GM12878 (cell line): ENCODE data around the gene IER5. TPM values are rescaled to one million over a fixed set of nuclear protein-coding genes. Genes with fewer than 3 reads are reported as not detected.

ENCODE experiments used
- ATAC-seq: fragments of 200-7000 bp; cut with Tn5 transposase; 3 replicates; pipeline ENCODE4 v1.9.1; 2020; ENCODE audit warnings: mild to moderate bottlenecking, moderate library complexity
- BruUV-seq: library from RNA; stranded (reverse); fragments of 400-500 nt; replicated peaks from 2 replicates; lab custom pipeline; 2021; lab: Mats Ljungman, UMichigan
- CTCF ChIA-PET: fragments of 300-600 bp; sonication (Branson Sonifier 250); formaldehyde crosslinking; extraction: SDS; loops from one replicate; lab custom pipeline; 2021; ENCODE audit warnings: inconsistent platforms; lab: Yijun Ruan, JAX
- POLR2A ChIA-PET: fragments of 350-600 bp; formaldehyde crosslinking; extraction: SDS; loops from one replicate; lab custom pipeline; 2021; ENCODE audit warnings: inconsistent platforms; lab: Charles Lee
- RAD21 ChIA-PET: fragments of 300-600 bp; sonication (Branson Sonifier 250); formaldehyde crosslinking; loops from one replicate; lab custom pipeline; 2023; ENCODE audit warnings: antibody characterized with exemption; ENCODE audit not compliant: unreplicated experiment; lab: Charles Lee
- SMC1A ChIA-PET: fragments of 300-600 bp; sonication (Branson Sonifier 250); formaldehyde crosslinking; loops from one replicate; lab custom pipeline; 2023; ENCODE audit not compliant: unreplicated experiment, uncharacterized antibody; lab: Charles Lee
- DNase-seq: peaks from one replicate; pipeline ENCODE4 v3.0.0-alpha.2; 2011; ENCODE audit warnings: low read depth, low spot score
- FAIRE-seq: peaks from 3 replicates; lab custom pipeline; 2011; peaks lifted over from hg19 to GRCh38; lab: Jason Lieb, UNC
- H2AFZ ChIP-seq: 2 replicates; pipeline ENCODE4 v1.6.0; 2011; ENCODE audit warnings: low read depth, low read length, control low read depth; ENCODE audit not compliant: control insufficient read depth
- H3K27ac ChIP-seq: 2 replicates; pipeline ENCODE4 v1.5.1; 2011; ENCODE audit warnings: control low read depth; ENCODE audit not compliant: control insufficient read depth, insufficient read depth
- H3K27me3 ChIP-seq, 2 experiments: replicated peaks in 1 of 2; 2 replicates each; pipeline versions ENCODE4 v1.6.0 to v1.6.1; 2011; ENCODE audit warnings: low read length in 1 of 2; ENCODE audit not compliant: control insufficient read depth in 2 of 2, insufficient read depth in 2 of 2
- H3K36me3 ChIP-seq, 2 experiments: 2 replicates each; pipeline ENCODE4 v1.5.1; 2011; ENCODE audit warnings: low read length in 1 of 2; ENCODE audit not compliant: control insufficient read depth in 2 of 2, insufficient read depth in 2 of 2
- H3K4me1 ChIP-seq: 2 replicates; pipeline ENCODE4 v1.6.1; 2011; ENCODE audit warnings: mild to moderate bottlenecking, low read length, moderate library complexity, mixed read lengths; ENCODE audit not compliant: control insufficient read depth, insufficient read depth
- H3K4me2 ChIP-seq: 2 replicates; pipeline ENCODE4 v1.6.0; 2011; ENCODE audit warnings: control low read depth; ENCODE audit not compliant: control insufficient read depth, insufficient read depth
- H3K4me3 ChIP-seq: fragments of 200-600 bp; sonication (generic); 2 replicates; pipeline ENCODE4 v1.5.1; 2016
- H3K79me2 ChIP-seq: 2 replicates; pipeline ENCODE4 v1.6.0; 2011; ENCODE audit warnings: low read length; ENCODE audit not compliant: control insufficient read depth, insufficient read depth
- H3K9ac ChIP-seq: 2 replicates; pipeline ENCODE4 v1.8.0; 2011; ENCODE audit warnings: low read length, control low read depth, mixed read lengths; ENCODE audit not compliant: control insufficient read depth, insufficient read depth
- H3K9me3 ChIP-seq: replicated peaks from 3 replicates; pipeline ENCODE4 v1.5.1; 2011; ENCODE audit warnings: mild to moderate bottlenecking, low read length; ENCODE audit not compliant: control insufficient read depth, insufficient read depth
- H4K20me1 ChIP-seq: 2 replicates; pipeline ENCODE4 v1.6.0; 2011; ENCODE audit not compliant: control insufficient read depth, insufficient read depth
- BCL11A ChIP-seq: IDR thresholded peaks from 2 replicates; pipeline ENCODE4 v1.6.1; 2011; ENCODE audit warnings: low read depth, low read length
- BMI1 ChIP-seq: fragments of 450-650 bp; IDR thresholded peaks from 2 replicates; pipeline ENCODE4 v1.6.1; 2016; ENCODE audit warnings: mild to moderate bottlenecking, moderate library complexity, borderline replicate concordance
- EP300 ChIP-seq, 2 experiments: fragments of 150-350 bp in 1 of 2; IDR thresholded peaks; 2 replicates each; pipeline ENCODE4 v1.6.1; 2011 to 2012; ENCODE audit warnings: low read depth in 2 of 2, low read length in 2 of 2, borderline replicate concordance in 1 of 2, improper control_type of control experiment in 1 of 2, inconsistent platforms in 1 of 2; ENCODE audit not compliant: control insufficient read depth in 1 of 2
- FOXM1 ChIP-seq: IDR thresholded peaks from 2 replicates; pipeline ENCODE4 v1.6.1; 2012; ENCODE audit warnings: low read depth, mild to moderate bottlenecking, inconsistent platforms, low read length, moderate library complexity
- LARP7 ChIP-seq: fragments of 450-650 bp; IDR thresholded peaks from 2 replicates; pipeline ENCODE4 v1.6.1; 2017; ENCODE audit warnings: mild to moderate bottlenecking
- NBN ChIP-seq: fragments of 450-650 bp; IDR thresholded peaks from 2 replicates; pipeline ENCODE4 v1.6.1; 2016
- RUNX3 ChIP-seq: IDR thresholded peaks from 2 replicates; pipeline ENCODE4 v1.6.1; 2012; ENCODE audit warnings: low read length, inconsistent platforms
- TARDBP ChIP-seq: IDR thresholded peaks from 2 replicates; pipeline ENCODE4 v1.6.1; 2016; ENCODE audit warnings: borderline replicate concordance
- ZNF384 ChIP-seq: IDR thresholded peaks from 2 replicates; pipeline ENCODE4 v1.6.1; 2012; ENCODE audit warnings: low read depth, mild to moderate bottlenecking, low read length, improper control_type of control experiment, borderline replicate concordance
- ZZZ3 ChIP-seq: IDR thresholded peaks from 2 replicates; pipeline ENCODE4 v1.6.1; 2011; ENCODE audit warnings: low read depth; ENCODE audit not compliant: control insufficient read depth, insufficient read length
- WGBS: methylation state at CpG from one replicate; pipeline ENCODE4 v1.1.6; 2016; ENCODE audit warnings: low lambda C conversion rate; ENCODE audit not compliant: insufficient replicate concordance, insufficient coverage; ENCODE audit errors: missing lambda C conversion rate; 5-methylcytosine and 5-hydroxymethylcytosine counted together
- in situ Hi-C: fragments of 300-500 bp; cut with MboI; formaldehyde crosslinking; loops from 9 replicates; pipeline ENCODE4 v1.14.3; 2018; ENCODE audit warnings: mixed read lengths
- intact Hi-C: fragments of 100-400 bp; cut with micrococcal nuclease; formaldehyde crosslinking; loops from one replicate; pipeline ENCODE4 v1.14.2; 2022; ENCODE audit not compliant: unreplicated experiment
- polyA plus RNA-seq, 11 experiments: library from polyadenylated mRNA; depleted of rRNA in 4 of 11; unstranded in 6 of 11; stranded (reverse) in 5 of 11; fragments of >200 nt; fragmentation: Nextera tagmentation in 4 of 11; fragmentation: Illumina TruSeq in 1 of 11; extraction: Ambion mirVana in 4 of 11; extraction: Trizol in 1 of 11; gene quantifications; 1 replicate in 1 of 11; 2 replicates in 10 of 11; pipeline versions ENCODE4 v1.2.1 to v1.2.3, GENCODE V29; 2011 to 2016; ENCODE audit warnings: inconsistent platforms in 2 of 11, missing spikeins in 2 of 11, low read depth in 1 of 11
- total RNA-seq, 4 experiments: library from RNA; depleted of rRNA in 3 of 4; stranded (reverse); fragments of >200 nt in 3 of 4; fragmentation: Illumina TruSeq in 1 of 4; extraction: Trizol in 1 of 4; gene quantifications; 2 replicates each; pipeline versions ENCODE4 v1.2.1 to v1.2.3, GENCODE V29; 2013 to 2021
- TF ChIP-seq, protein P1 (sequence below): fragments of 450-650 bp; formaldehyde crosslinking; IDR thresholded peaks from 2 replicates; pipeline ENCODE4 v1.4.0; 2020; ENCODE audit warnings: mild to moderate bottlenecking, moderate library complexity

Gene IER5
- total and polyA plus RNA-seq, 10 of the 15 experiments (the other 5 are each of a cell fraction or from before 2014, with no cell fraction given) = 4.3 to 75.2 (median 30.5) TPM

DNA sequence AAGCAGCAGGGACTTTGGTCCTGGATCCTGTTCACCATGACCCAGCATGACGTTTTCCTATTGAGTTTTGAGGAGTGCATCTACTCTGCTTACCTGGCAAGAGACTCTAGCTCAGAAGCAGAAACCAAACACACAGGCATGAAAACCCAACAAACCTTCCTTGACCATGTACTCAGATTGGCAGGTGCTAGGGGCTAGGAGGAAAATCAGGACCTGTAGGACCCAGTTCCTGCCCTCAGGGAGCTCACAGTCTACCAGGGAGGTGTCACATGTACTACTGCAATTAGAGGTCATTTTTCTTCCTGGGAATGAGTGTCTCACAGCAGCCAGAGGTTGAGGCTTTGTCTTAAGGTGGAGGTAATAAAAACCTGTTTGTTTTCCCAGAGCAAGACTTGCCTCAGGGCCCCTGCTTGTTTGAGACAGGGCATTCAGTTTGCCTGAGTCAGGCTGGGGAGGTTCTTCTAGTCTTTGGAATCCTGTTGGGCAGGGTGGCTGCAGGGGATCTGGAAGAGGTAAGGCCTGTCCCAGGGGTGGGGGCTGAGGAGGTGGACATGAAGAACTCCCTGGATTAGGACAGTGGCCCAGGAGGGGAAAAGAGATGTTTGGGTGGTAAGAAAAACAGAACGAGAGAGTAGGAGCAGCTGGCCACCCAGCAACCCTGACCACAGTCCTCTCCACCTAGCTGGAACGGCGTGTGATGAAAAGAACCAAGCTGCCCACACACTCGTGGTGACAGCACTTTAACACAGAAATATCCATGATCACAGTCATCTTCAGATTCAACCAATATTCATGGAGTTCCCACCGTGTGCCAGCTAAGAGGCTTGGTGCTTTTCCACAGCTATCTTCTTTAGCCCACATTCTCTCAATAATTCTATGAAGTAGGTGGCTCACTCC, 30.8 kb downstream of the IER5 start:
- WGBS = 51% methylated on average over 6 of the region's 6 CpGs
- no peaks in the 10 kb centered on the region for H3K9me3 ChIP-seq
- TF ChIP-seq RUNX3 = peak; percentile 43; the same call in 1 of the 2 replicates
- no peak for TF ChIP-seq ZNF384
- in situ Hi-C loops = no loop called here
- no peak for ATAC-seq
- peaks cover 5% of the 10 kb centered on the region; the same call in 1 of the 2 replicates for H3K4me1 ChIP-seq
- BruUV-seq = no TSS peak
- H3K4me3 ChIP-seq = no peak overlapping the region
- no peak overlapping the region for H3K4me2 ChIP-seq
- no peaks in the 10 kb centered on the region for H3K36me3 ChIP-seq
- no peak overlapping the region for H2AFZ ChIP-seq
- H3K27ac ChIP-seq = no peak overlapping the region
- ChIA-PET POLR2A (interaction anchor here (0.8 to 1.5 kb wide), 3 partner anchors 14 to 76 kb away, joined by 3 to 8 read pairs (median 4); no protein-coding TSS in a partner anchor), CTCF (interaction anchor here (1.2 to 38.4 kb wide), 2 partner anchors 12 to 21 kb away, joined by 5 to 1067 read pairs; no protein-coding TSS in a partner anchor), SMC1A (interaction anchor here (1.2 to 39.2 kb wide), 4 partner anchors 9 to 21 kb away, joined by 3 to 1399 read pairs (median 4); no protein-coding TSS in a partner anchor), RAD21 (interaction anchor here (0.9 to 3.9 kb wide), 3 partner anchors 9 to 19 kb away, joined by 3 to 13 read pairs (median 3); no protein-coding TSS in a partner anchor)
- no peaks in the 10 kb centered on the region for H4K20me1 ChIP-seq
- DNase-seq = no peak
- intact Hi-C loops = no loop called here
- H3K27me3 ChIP-seq = no peaks in the 10 kb centered on the region
- H3K9ac ChIP-seq = no peak overlapping the region
- no peak for FAIRE-seq
- H3K79me2 ChIP-seq = no peaks in the 10 kb centered on the region

DNA sequence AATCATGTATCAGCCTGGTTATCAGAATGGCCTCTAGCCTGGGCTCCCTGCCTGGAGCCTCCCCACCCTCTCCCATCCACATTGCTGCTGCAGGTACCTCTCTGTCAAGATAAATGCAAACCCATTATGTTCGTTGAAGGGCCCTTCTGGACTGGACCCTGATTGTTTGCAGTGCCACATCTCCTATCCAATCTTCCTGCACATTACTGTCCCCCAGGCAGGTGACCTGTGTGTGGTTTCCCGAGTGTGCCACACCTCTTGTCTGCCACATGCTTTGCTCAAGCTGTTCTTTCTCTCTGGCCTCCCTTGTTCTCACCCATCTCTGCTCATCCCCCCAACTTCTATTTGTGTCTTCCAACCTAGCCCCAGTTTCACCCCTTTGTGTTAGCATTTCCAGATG, 32.4 kb downstream of the IER5 start:
- in situ Hi-C loops = no loop called here
- no TSS peak for BruUV-seq
- POLR2A ChIA-PET = no interaction called here
- SMC1A ChIA-PET = interaction anchor here (39.2 kb wide), 1 partner anchor 20 kb away, joined by 1399 read pairs; no protein-coding TSS in a partner anchor
- H3K4me3 ChIP-seq = no peak overlapping the region
- RAD21 ChIA-PET = no interaction called here
- no peak for TF ChIP-seq BCL11A
- TF ChIP-seq, protein P1, sequence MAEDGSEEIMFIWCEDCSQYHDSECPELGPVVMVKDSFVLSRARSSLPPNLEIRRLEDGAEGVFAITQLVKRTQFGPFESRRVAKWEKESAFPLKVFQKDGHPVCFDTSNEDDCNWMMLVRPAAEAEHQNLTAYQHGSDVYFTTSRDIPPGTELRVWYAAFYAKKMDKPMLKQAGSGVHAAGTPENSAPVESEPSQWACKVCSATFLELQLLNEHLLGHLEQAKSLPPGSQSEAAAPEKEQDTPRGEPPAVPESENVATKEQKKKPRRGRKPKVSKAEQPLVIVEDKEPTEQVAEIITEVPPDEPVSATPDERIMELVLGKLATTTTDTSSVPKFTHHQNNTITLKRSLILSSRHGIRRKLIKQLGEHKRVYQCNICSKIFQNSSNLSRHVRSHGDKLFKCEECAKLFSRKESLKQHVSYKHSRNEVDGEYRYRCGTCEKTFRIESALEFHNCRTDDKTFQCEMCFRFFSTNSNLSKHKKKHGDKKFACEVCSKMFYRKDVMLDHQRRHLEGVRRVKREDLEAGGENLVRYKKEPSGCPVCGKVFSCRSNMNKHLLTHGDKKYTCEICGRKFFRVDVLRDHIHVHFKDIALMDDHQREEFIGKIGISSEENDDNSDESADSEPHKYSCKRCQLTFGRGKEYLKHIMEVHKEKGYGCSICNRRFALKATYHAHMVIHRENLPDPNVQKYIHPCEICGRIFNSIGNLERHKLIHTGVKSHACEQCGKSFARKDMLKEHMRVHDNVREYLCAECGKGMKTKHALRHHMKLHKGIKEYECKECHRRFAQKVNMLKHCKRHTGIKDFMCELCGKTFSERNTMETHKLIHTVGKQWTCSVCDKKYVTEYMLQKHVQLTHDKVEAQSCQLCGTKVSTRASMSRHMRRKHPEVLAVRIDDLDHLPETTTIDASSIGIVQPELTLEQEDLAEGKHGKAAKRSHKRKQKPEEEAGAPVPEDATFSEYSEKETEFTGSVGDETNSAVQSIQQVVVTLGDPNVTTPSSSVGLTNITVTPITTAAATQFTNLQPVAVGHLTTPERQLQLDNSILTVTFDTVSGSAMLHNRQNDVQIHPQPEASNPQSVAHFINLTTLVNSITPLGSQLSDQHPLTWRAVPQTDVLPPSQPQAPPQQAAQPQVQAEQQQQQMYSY (CRISPR knock-in tag) = no peak
- no peak for TF ChIP-seq EP300 (IDR thresholded peaks at IDR 0.05; ENCODE audit: borderline replicate concordance in 1 of 2, control insufficient read depth in 1 of 2, low read depth in 2 of 2, low read length in 2 of 2)
- TF ChIP-seq ZZZ3 = no peak
- TF ChIP-seq FOXM1 = no peak
- TF ChIP-seq NBN = no peak
- no peak for TF ChIP-seq LARP7
- TF ChIP-seq TARDBP = no peak
- TF ChIP-seq BMI1 = no peak
- TF ChIP-seq, all 136 proteins: peak for 0
- H4K20me1 ChIP-seq = no peaks in the 10 kb centered on the region
- no peak overlapping the region for H3K9ac ChIP-seq
- DNase-seq (no peak), FAIRE-seq (no peak), ATAC-seq (no peak)
- no peaks in the 10 kb centered on the region for H3K79me2 ChIP-seq
- no peaks in the 10 kb centered on the region for H3K27me3 ChIP-seq
- no peaks in the 10 kb centered on the region for H3K36me3 ChIP-seq
- no peak overlapping the region for H3K4me2 ChIP-seq
- H3K9me3 ChIP-seq = no peaks in the 10 kb centered on the region
- CTCF ChIA-PET = no interaction called here
- intact Hi-C loops = no loop called here
- WGBS = 50% methylated on average over 2 of the region's 2 CpGs
- H2AFZ ChIP-seq = no peak overlapping the region
- H3K4me1 ChIP-seq = peaks cover 11% of the 10 kb centered on the region; the same call in 1 of the 2 replicates
- no peak overlapping the region for H3K27ac ChIP-seq
